ENCODE measurements around the gene BCOR.

Gene BCOR

DNA sequence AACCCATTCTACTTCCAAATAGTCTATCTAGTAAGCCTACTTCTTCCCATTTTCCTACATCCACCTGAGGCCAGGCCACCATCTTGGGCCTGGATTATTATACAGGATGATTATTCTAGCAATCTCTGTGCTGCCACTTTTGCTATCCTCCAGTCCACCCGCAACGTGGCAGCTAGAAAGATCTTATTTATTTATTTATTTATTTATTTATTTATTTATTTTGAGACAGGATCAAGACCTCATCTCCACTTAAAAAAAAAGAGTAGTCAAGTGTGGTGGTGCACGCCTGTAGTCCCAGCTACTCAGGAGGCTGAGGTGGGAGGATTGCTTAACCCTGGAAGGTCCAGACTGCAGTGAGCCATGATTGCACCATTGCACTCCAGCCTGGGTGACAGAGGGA lies 15.2 kb upstream of the BCOR start:
- DNase-seq (ENCODE audit: low read depth) = no peak

GRCh38 chrX:40111868-40112267 lies 14.1 kb upstream of the BCOR start:
- DNase-seq (ENCODE audit: low read depth) = no peak

- no peak for DNase-seq (ENCODE audit: low read depth)
These were observed 11.7 kb upstream of the BCOR start for GRCh38 chrX:40109288-40110008.

DNA sequence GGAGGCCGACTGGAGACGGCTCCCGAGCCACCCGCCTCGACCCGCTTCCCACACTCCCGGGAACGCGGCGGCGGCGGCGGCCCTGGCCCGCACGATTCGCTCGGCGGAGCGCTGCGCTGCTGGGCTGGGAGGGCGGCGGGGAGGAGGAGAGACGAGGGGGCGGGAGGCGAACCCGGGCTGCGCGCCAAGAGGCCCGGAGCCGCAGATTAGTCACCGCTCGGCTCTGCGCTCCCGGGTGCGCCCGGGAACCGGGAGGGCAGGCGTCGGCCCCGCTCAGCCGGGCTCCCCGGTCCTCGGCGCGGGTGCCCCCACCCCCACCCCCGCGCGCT lies 11.2 kb upstream of the BCOR start:
- no peak for DNase-seq (ENCODE audit: low read depth)

- no peak for DNase-seq (ENCODE audit: low read depth)
These were observed 10.6 kb upstream of the BCOR start for GRCh38 chrX:40108162-40108958.

GRCh38 chrX:40107291-40108161 lies 9.8 kb upstream of the BCOR start:
- no peak for DNase-seq (ENCODE audit: low read depth)

GRCh38 chrX:40106676-40107290 lies 9.0 kb upstream of the BCOR start:
- DNase-seq (ENCODE audit: low read depth) = no peak

- no peak for DNase-seq (ENCODE audit: low read depth)
These were observed 8.3 kb upstream of the BCOR start for GRCh38 chrX:40105835-40106675.

DNA sequence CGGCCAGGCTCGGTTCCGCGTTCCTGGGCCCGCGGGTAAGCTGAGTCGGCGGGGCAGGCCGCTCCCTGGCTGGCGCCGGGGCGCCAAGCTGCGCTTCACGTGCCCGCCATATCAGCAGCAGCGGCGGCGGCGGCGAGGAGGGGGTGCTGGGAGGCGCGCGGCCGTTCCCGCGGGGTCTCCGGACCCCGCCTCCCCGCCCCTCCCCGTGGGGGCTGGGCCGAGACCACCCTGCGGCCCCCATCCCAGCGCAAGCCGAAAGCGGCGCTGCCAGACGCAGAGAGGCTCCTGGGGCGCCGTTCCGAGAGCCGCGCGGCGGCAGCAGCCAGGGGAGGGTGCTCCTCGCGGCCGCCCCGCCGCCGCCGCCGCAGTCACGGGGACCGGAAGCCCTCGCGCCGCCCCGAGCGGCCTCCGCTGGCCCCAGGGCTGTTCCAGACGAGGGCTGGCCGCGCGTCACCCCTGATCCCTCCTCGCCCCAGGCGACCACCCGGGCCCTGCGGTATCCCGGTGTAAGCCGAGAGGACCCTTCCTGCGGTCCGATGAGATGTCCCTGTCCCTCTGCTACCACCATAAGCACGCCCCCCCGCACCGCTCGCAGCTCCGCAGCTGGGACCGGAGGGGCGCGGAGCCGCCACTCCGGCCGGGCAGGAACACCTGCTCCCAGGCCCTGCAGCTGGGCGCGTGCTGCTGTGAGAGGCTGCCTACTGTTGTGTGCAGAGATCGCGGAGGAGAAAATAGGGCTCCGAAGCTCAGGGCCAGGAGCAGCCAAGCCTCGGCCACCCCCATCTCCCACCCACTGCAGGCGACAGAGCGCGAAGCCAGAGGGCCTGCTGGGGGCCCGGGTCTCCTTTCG lies 7.5 kb upstream of the BCOR start:
- no peak for DNase-seq (ENCODE audit: low read depth)

GRCh38 chrX:40104630-40104984 lies 6.8 kb upstream of the BCOR start:
- no peak for DNase-seq (ENCODE audit: low read depth)

GRCh38 chrX:40103565-40104323 lies 6.0 kb upstream of the BCOR start:
- DNase-seq (ENCODE audit: low read depth) = no peak

DNA sequence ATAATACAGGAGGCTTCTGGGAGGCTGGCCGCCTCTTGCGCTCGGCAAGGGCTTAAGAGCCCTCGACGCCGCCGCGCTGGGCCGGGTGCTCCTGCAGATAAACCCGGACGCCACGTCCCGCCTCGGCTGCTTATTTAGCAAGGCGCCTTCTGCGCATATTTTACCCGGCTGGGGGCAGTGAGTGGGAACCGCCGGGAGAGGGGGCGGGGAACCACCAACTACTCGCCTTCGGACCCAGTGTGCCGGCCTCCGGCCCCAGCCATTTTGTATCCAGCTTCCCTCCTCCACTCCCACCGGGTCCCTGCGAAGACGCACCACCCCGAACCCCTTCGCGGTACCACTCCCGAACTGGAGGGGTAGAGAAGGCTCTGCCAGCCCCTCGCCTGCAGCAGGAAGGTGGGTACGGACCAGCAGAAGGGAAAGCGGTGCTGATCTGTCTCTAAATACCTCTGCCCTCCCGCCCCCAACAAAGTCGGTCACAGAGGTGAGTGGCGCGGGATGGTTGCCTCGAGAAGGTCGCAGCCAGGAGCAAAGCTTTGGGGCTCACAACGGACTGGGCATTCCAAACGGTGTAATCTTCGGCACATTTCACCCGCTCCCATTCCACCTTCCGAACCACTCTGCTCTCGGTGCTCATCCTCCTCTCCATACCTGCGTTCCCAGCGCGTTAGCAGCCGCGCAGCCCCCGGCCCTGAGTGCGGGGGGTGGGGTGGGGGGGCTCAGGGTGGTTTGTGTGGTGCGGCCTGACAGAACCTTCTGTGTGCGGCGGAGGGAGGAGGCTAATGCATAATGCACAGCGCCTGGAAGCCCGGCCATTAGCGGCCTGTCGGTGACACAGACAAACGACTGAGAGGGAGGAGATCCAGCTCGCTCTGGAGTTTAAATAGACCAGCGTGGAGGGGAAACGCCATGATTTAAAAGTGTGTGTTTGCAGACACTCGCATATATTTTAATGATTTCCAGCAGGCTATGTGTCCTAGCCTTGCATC lies 4.9 kb upstream of the BCOR start:
- no peak for DNase-seq (ENCODE audit: low read depth)

DNA sequence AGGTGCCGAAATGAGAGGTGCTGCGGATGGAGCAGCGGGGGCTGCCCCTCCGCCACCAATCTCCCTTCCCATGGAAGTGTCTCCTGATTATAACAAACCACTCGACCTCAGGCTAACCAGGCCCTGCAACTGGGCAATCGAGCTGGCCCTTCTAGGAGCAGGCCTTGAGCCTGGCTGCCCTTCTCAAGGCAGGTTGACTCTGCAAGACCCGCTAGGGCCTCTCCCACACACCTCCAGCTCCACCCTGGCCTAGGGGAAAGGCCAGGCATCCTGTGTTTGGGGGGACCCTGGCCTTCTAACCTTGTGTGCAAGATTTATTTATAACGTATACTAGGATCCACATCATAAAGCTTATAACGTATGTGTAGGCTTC lies 3.7 kb upstream of the BCOR start:
- no peak for DNase-seq (ENCODE audit: low read depth)

- no peak for DNase-seq (ENCODE audit: low read depth)
These were observed 3.0 kb upstream of the BCOR start for GRCh38 chrX:40100537-40101429.

- DNase-seq (ENCODE audit: low read depth) = no peak
These were observed 2.4 kb upstream of the BCOR start for GRCh38 chrX:40100141-40100536.

GRCh38 chrX:40099055-40099958 lies 1.5 kb upstream of the BCOR start:
- no peak for DNase-seq (ENCODE audit: low read depth)

Data from stimulated activated CD8-positive, alpha-beta memory T cell treated with anti-CD3 and anti-CD28 coated beads, Interleukin-15, amount 100 ng/mL, for 24 hours (primary cell).